Stomach (tissue), 4 donors: ENCODE measurements around the gene TMOD1.

Experiments
- EP300 ChIP-seq: sonication (generic); formaldehyde crosslinking; IDR thresholded peaks from one replicate; pipeline ENCODE4 v1.6.1; 2017; ENCODE audit warnings: antibody characterized with exemption
- TF ChIP-seq, protein P1 (sequence below), 7 experiments: fragments of 450-650 bp in 4 of 7; fragments of 200-600 bp in 3 of 7; sonication (generic) in 3 of 7; IDR thresholded peaks; one replicate each; pipeline ENCODE4 v1.5.1; 2016 to 2019; ENCODE audit warnings: antibody characterized with exemption in 7 of 7, control low read depth in 2 of 7, mild to moderate bottlenecking in 1 of 7

DNA sequence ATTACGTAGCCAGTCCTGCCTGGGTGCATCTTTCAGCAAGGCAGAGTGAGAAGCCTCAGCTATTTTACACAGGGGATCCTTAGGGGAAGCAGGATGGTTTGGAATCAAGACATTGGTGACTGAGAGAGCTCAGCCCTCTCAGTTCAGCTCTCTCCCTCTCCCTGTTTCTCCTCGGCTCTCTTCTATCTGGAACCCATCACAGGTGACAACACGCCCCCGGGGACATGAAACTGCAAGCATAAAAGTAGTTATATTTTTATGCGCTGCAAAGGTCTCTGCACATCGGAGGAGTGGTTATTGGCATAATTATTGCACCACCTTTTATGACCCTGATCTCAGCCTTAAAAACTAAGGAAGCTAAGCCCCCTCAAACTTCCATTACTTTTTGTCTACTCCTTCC lies 14.2 kb downstream of the TMOD1 start:
- TF ChIP-seq, protein P1, sequence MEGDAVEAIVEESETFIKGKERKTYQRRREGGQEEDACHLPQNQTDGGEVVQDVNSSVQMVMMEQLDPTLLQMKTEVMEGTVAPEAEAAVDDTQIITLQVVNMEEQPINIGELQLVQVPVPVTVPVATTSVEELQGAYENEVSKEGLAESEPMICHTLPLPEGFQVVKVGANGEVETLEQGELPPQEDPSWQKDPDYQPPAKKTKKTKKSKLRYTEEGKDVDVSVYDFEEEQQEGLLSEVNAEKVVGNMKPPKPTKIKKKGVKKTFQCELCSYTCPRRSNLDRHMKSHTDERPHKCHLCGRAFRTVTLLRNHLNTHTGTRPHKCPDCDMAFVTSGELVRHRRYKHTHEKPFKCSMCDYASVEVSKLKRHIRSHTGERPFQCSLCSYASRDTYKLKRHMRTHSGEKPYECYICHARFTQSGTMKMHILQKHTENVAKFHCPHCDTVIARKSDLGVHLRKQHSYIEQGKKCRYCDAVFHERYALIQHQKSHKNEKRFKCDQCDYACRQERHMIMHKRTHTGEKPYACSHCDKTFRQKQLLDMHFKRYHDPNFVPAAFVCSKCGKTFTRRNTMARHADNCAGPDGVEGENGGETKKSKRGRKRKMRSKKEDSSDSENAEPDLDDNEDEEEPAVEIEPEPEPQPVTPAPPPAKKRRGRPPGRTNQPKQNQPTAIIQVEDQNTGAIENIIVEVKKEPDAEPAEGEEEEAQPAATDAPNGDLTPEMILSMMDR (IDR thresholded peaks at IDR 0.05): no peak
- no peak for TF ChIP-seq EP300
